ENCODE data around the gene GHITM. TPM values are rescaled to one million over a fixed set of nuclear protein-coding genes. Genes with fewer than 3 reads are reported as not detected.
A peak's percentile ranks its signal among the peaks of the same experiment; 100 is the strongest.

GHITM gene
- total RNA-seq, 4 donors from 2014 or later, result 145 to 161 (median 154) TPM

GRCh38 chr10:84195044-84195830 is 55.9 kb downstream of the GHITM start:
- DNase-seq (ENCODE audit: extremely low spot score), result no peak
- intact Hi-C loops (cut with DNase I), result no loop called here
- no peak overlapping the region for H3K27ac ChIP-seq (replicated peaks in 1 of 4)
- peaks cover 6 to 19% (median 15%) of the 10 kb centered on the region in 4 donors for H3K4me1 ChIP-seq
- H3K27me3 ChIP-seq, result peaks cover 0 to 79% (median 23%) of the 10 kb centered on the region in 4 donors
- no peak for TF ChIP-seq POLR2A (IDR thresholded peaks at IDR 0.05; ENCODE audit: low read depth)
- no peak for TF ChIP-seq CTCF (IDR thresholded peaks at IDR 0.05)
- TF ChIP-seq EP300 (IDR thresholded peaks at IDR 0.05), result no peak
- no peak for TF ChIP-seq POLR2AphosphoS5 (IDR thresholded peaks at IDR 0.05)
- 37% methylated on average over 16 of the region's 43 CpGs for WGBS
- peak overlapping the region; percentile 51 to 56 (median 52) for H3K4me3 ChIP-seq
- H3K36me3 ChIP-seq, result no peaks in the 10 kb centered on the region
- H3K9me3 ChIP-seq, result no peaks in the 10 kb centered on the region

- Histone ChIP-seq H3K9me3 (no peaks in the 10 kb centered on the region), H3K36me3 (no peaks in the 10 kb centered on the region), H3K27me3 (peaks cover 0 to 78% (median 23%) of the 10 kb centered on the region in 4 donors), H3K27ac (replicated peaks in 1 of 4) (no peak overlapping the region), H3K4me1 (peaks cover 6 to 19% (median 15%) of the 10 kb centered on the region in 4 donors), H3K4me3 (no peak overlapping the region)
- intact Hi-C loops (cut with DNase I), result no loop called here
- no peak for DNase-seq (ENCODE audit: extremely low spot score)
- TF ChIP-seq EP300 (IDR thresholded peaks at IDR 0.05) (no peak), POLR2A (IDR thresholded peaks at IDR 0.05; ENCODE audit: low read depth) (no peak), CTCF (IDR thresholded peaks at IDR 0.05) (no peak), POLR2AphosphoS5 (IDR thresholded peaks at IDR 0.05) (no peak)
- 22% methylated on average over 4 of the region's 4 CpGs for WGBS
Measured at GRCh38 chr10:84196083-84196482, 56.8 kb downstream of the GHITM start.

- Histone ChIP-seq H3K4me3 (no peak overlapping the region), H3K4me1 (peaks cover 6 to 19% (median 15%) of the 10 kb centered on the region in 4 donors), H3K27ac (replicated peaks in 1 of 4) (no peak overlapping the region), H3K36me3 (no peaks in the 10 kb centered on the region), H3K9me3 (no peaks in the 10 kb centered on the region), H3K27me3 (peaks cover 0 to 73% (median 23%) of the 10 kb centered on the region in 4 donors)
- TF ChIP-seq POLR2AphosphoS5 (IDR thresholded peaks at IDR 0.05), result no peak
- no peak for TF ChIP-seq EP300 (IDR thresholded peaks at IDR 0.05)
- TF ChIP-seq CTCF (IDR thresholded peaks at IDR 0.05), result no peak
- no peak for TF ChIP-seq POLR2A (IDR thresholded peaks at IDR 0.05; ENCODE audit: low read depth)
- no peak for DNase-seq (ENCODE audit: extremely low spot score)
- WGBS, result 79% methylated on average over 5 of the region's 5 CpGs
- intact Hi-C loops (cut with DNase I), result no loop called here
Measured at GRCh38 chr10:84196941-84197340, 57.6 kb downstream of the GHITM start.

GRCh38 chr10:84197643-84198042 is 58.3 kb downstream of the GHITM start:
- intact Hi-C loops (cut with DNase I), result no loop called here

More at GRCh38 chr10:84197643-84198042, 58.3 kb downstream of the GHITM start:
- no peak for DNase-seq (ENCODE audit: extremely low spot score)
- Histone ChIP-seq H3K4me1 (peaks cover 6 to 19% (median 15%) of the 10 kb centered on the region in 4 donors), H3K9me3 (no peaks in the 10 kb centered on the region), H3K27me3 (peaks cover 0 to 74% (median 23%) of the 10 kb centered on the region in 4 donors), H3K4me3 (no peak overlapping the region), H3K36me3 (no peaks in the 10 kb centered on the region), H3K27ac (replicated peaks in 1 of 4) (no peak overlapping the region)
- TF ChIP-seq EP300 (IDR thresholded peaks at IDR 0.05) (no peak), CTCF (IDR thresholded peaks at IDR 0.05) (no peak), POLR2A (IDR thresholded peaks at IDR 0.05; ENCODE audit: low read depth) (no peak), POLR2AphosphoS5 (IDR thresholded peaks at IDR 0.05) (no peak)
- WGBS, result 79% methylated on average over 5 of the region's 5 CpGs

Measured in esophagus muscularis mucosa (tissue), 4 donors.